Keratinocyte (primary cell): Measurements from ENCODE around the gene GRM7. TPM values are rescaled to one million over a fixed set of nuclear protein-coding genes. Genes with fewer than 3 reads are reported as not detected.

Source experiments
- DNase-seq: peaks from one replicate; pipeline ENCODE4 v3.0.0-alpha.2; 2011; ENCODE audit warnings: low read depth, missing footprints, low spot score
- FAIRE-seq: peaks from 2 replicates; lab custom pipeline; 2011; peaks lifted over from hg19 to GRCh38; lab: Jason Lieb, UNC
- H2AFZ ChIP-seq: 2 replicates; pipeline ENCODE4 v1.6.0; 2012; ENCODE audit warnings: low read length, control low read depth, inconsistent platforms; ENCODE audit not compliant: control insufficient read depth
- H3K27ac ChIP-seq: 2 replicates; pipeline ENCODE4 v1.5.1; 2011; ENCODE audit warnings: low read length; ENCODE audit not compliant: control insufficient read depth, insufficient read depth
- H3K27me3 ChIP-seq: 3 replicates; pipeline ENCODE4 v1.6.0; 2011; ENCODE audit warnings: low read length; ENCODE audit not compliant: control insufficient read depth, insufficient read depth; ENCODE audit errors: extremely low read depth
- H3K36me3 ChIP-seq, 2 experiments: 2 replicates in 1 of 2; 3 replicates in 1 of 2; pipeline ENCODE4 v1.5.1; 2011; ENCODE audit warnings: low read length in 2 of 2, mild to moderate bottlenecking in 1 of 2; ENCODE audit not compliant: control insufficient read depth in 2 of 2, insufficient read depth in 2 of 2; ENCODE audit errors: extremely low read depth in 1 of 2
- H3K4me1 ChIP-seq: 3 replicates; pipeline ENCODE4 v1.5.1; 2011; ENCODE audit warnings: low read length; ENCODE audit not compliant: control insufficient read depth, insufficient read depth; ENCODE audit errors: extremely low read depth
- H3K4me2 ChIP-seq: 3 replicates; pipeline ENCODE4 v1.6.0; 2011; ENCODE audit warnings: low read depth, low read length; ENCODE audit not compliant: control insufficient read depth, insufficient read depth; ENCODE audit errors: extremely low read depth
- H3K4me3 ChIP-seq, 3 experiments: fragments of 200-600 bp in 1 of 3; sonication (generic) in 1 of 3; 2 replicates in 2 of 3; 3 replicates in 1 of 3; pipeline ENCODE4 v1.5.1; 2011 to 2016; ENCODE audit warnings: low read length in 3 of 3, mild to moderate bottlenecking in 3 of 3, control low read depth in 2 of 3, inconsistent platforms in 1 of 3, low read depth in 1 of 3, mixed read lengths in 1 of 3, mixed run types in 1 of 3, moderate library complexity in 1 of 3; ENCODE audit not compliant: control insufficient read depth in 2 of 3, insufficient read depth in 2 of 3; ENCODE audit errors: extremely low read depth in 1 of 3
- H3K79me2 ChIP-seq: 2 replicates; pipeline ENCODE4 v1.6.0; 2012; ENCODE audit warnings: low read length; ENCODE audit not compliant: control insufficient read depth, insufficient read depth
- H3K9ac ChIP-seq: 3 replicates; pipeline ENCODE4 v1.6.0; 2011; ENCODE audit warnings: low read length; ENCODE audit not compliant: control insufficient read depth, insufficient read depth; ENCODE audit errors: extremely low read depth
- H3K9me1 ChIP-seq: 3 replicates; pipeline ENCODE4 v1.6.0; 2011; ENCODE audit warnings: low read length; ENCODE audit not compliant: control insufficient read depth, insufficient read depth; ENCODE audit errors: extremely low read depth
- H3K9me3 ChIP-seq: 2 replicates; pipeline ENCODE4 v1.5.1; 2012; ENCODE audit warnings: low read depth, low read length; ENCODE audit not compliant: control insufficient read depth
- H4K20me1 ChIP-seq: 3 replicates; pipeline ENCODE4 v1.6.0; 2011; ENCODE audit warnings: low read length; ENCODE audit not compliant: control insufficient read depth, insufficient read depth; ENCODE audit errors: extremely low read depth
- EZH2 ChIP-seq: IDR thresholded peaks from one replicate; pipeline ENCODE4 v1.6.1; 2012; ENCODE audit warnings: inconsistent platforms, mild to moderate bottlenecking, low read length, moderate library complexity
- dilution Hi-C: fragments of 300-500 bp; cut with MboI; formaldehyde crosslinking; loops from one replicate; pipeline ENCODE4 v1.7.0; 2020; ENCODE audit warnings: low sequenced_read_pairs; ENCODE audit not compliant: extremely low pct_ligation_motif_present
- polyA plus RNA-seq, 5 experiments: library from polyadenylated mRNA; depleted of rRNA in 3 of 5; stranded (reverse) in 3 of 5; stranded (forward) in 1 of 5; unstranded in 1 of 5; fragments of >200 nt; gene quantifications; 1 replicate in 1 of 5; 2 replicates in 3 of 5; 3 replicates in 1 of 5; pipeline versions ENCODE4 v1.2.1 to v1.2.3, GENCODE V29; 2011 to 2012; ENCODE audit warnings: missing spikeins in 2 of 5, low read depth in 1 of 5, low replicate concordance in 1 of 5
- TF ChIP-seq, protein P1 (sequence below), 3 experiments: IDR thresholded peaks in 1 of 3; conservative IDR thresholded peaks in 1 of 3; optimal IDR thresholded peaks in 1 of 3; 2 replicates in 2 of 3; 3 replicates in 1 of 3; pipeline versions ENCODE3 to v1.5.1; 2011; ENCODE audit warnings: low read length in 3 of 3, mild to moderate bottlenecking in 3 of 3, moderate library complexity in 2 of 3, control low read depth in 1 of 3, inconsistent platforms in 1 of 3; ENCODE audit not compliant: insufficient read depth in 2 of 3; ENCODE audit errors: extremely low read depth in 1 of 3

GRM7 gene
- polyA plus RNA-seq, 1 donor (not counting 4 experiments of a cell fraction or from before 2014, with no cell fraction given), result not detected

DNA sequence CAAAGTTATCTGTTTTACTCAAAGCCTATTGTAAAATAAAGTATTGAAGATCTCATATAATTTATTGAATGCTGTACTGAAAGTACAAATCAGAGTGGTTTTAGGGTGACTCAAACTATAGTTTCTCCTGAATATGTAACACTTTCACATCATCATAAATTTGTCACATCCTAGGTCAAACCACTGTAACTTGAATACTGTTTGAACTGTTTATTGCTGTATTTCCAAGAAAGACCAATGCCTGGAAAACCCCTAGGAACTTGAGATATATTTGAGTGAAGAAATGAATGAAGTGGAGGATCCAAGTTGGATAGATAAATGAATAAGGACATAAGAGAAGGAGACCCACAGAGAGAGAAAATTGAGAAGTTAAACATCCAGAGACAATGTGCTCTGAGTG lies 348.2 kb downstream of the GRM7 start:
- FAIRE-seq (no peak), DNase-seq (no peak)
- Histone ChIP-seq H3K4me3 (no peak overlapping the region), H3K9me1 (no peaks in the 10 kb centered on the region), H2AFZ (no peak overlapping the region), H3K9ac (no peak overlapping the region), H3K4me2 (no peak overlapping the region), H3K79me2 (no peaks in the 10 kb centered on the region), H4K20me1 (no peaks in the 10 kb centered on the region), H3K27ac (no peak overlapping the region), H3K27me3 (no peaks in the 10 kb centered on the region), H3K9me3 (no peaks in the 10 kb centered on the region), H3K36me3 (no peaks in the 10 kb centered on the region), H3K4me1 (no peaks in the 10 kb centered on the region)
- no peak for TF ChIP-seq EZH2
- TF ChIP-seq, protein P1, sequence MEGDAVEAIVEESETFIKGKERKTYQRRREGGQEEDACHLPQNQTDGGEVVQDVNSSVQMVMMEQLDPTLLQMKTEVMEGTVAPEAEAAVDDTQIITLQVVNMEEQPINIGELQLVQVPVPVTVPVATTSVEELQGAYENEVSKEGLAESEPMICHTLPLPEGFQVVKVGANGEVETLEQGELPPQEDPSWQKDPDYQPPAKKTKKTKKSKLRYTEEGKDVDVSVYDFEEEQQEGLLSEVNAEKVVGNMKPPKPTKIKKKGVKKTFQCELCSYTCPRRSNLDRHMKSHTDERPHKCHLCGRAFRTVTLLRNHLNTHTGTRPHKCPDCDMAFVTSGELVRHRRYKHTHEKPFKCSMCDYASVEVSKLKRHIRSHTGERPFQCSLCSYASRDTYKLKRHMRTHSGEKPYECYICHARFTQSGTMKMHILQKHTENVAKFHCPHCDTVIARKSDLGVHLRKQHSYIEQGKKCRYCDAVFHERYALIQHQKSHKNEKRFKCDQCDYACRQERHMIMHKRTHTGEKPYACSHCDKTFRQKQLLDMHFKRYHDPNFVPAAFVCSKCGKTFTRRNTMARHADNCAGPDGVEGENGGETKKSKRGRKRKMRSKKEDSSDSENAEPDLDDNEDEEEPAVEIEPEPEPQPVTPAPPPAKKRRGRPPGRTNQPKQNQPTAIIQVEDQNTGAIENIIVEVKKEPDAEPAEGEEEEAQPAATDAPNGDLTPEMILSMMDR (optimal IDR thresholded peaks at IDR 0.05 in 1 of 3, IDR thresholded peaks at IDR 0.05 in 1 of 3, conservative IDR thresholded peaks at IDR 0.05 in 1 of 3; ENCODE audit: extremely low read depth in 1 of 3, insufficient read depth in 2 of 3, low read length in 3 of 3), result no peak
- dilution Hi-C loops, result no loop called here

DNA sequence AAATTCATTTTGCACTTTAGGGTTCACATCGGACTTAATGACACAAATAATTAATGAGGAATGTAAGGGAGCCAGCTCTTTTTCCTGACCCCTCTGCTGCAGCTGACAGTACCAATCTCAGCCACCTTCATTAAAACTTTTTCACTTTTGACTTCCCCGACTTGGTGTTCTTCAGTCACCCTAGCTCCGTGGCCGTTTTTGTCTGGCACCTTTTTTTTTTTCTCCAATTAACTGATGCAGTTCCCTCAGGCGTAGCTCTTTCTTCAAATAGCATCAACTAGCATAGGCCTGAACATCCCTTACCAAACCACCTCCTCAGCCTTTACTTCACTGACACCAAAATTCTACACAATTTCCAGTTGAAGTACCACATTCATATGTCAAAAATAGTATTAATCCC lies 350.8 kb downstream of the GRM7 start:
- no peaks in the 10 kb centered on the region for H4K20me1 ChIP-seq
- FAIRE-seq (no peak), DNase-seq (no peak)
- H3K9me3 ChIP-seq, result no peaks in the 10 kb centered on the region
- no peaks in the 10 kb centered on the region for H3K36me3 ChIP-seq
- no peak overlapping the region for H3K9ac ChIP-seq
- no peaks in the 10 kb centered on the region for H3K27me3 ChIP-seq
- H3K9me1 ChIP-seq, result no peaks in the 10 kb centered on the region
- dilution Hi-C loops, result no loop called here
- H3K4me1 ChIP-seq, result no peaks in the 10 kb centered on the region
- H3K27ac ChIP-seq, result no peak overlapping the region
- H2AFZ ChIP-seq, result no peak overlapping the region
- no peak overlapping the region for H3K4me3 ChIP-seq
- H3K79me2 ChIP-seq, result no peaks in the 10 kb centered on the region
- no peak for TF ChIP-seq EZH2
- TF ChIP-seq, protein P1 (optimal IDR thresholded peaks at IDR 0.05 in 1 of 3, IDR thresholded peaks at IDR 0.05 in 1 of 3, conservative IDR thresholded peaks at IDR 0.05 in 1 of 3; ENCODE audit: extremely low read depth in 1 of 3, insufficient read depth in 2 of 3, low read length in 3 of 3), result no peak
- H3K4me2 ChIP-seq, result no peak overlapping the region
